Caco-2 (cell line): ENCODE measurements around the gene FRMD6. TPM values are rescaled to one million over a fixed set of nuclear protein-coding genes. Genes with fewer than 3 reads are reported as not detected.

Experiments used
- BruUV-seq: library from RNA; stranded (reverse); fragments of 400-500 nt; replicated peaks from 2 replicates; lab custom pipeline; 2021; lab: Mats Ljungman, UMichigan
- CTCF ChIA-PET: fragments of 300-600 bp; sonication (Branson Sonifier 250); formaldehyde crosslinking; loops from one replicate; lab custom pipeline; 2022; ENCODE audit warnings: antibody characterized with exemption; lab: Charles Lee
- POLR2A ChIA-PET: fragments of 300-600 bp; sonication (Branson Sonifier 250); formaldehyde crosslinking; loops from one replicate; lab custom pipeline; 2022; ENCODE audit warnings: antibody characterized with exemption; lab: Charles Lee
- DNase-seq, 2 experiments: peaks; one replicate each; pipeline versions ENCODE4 v3.0.0 to v3.0.0-alpha.2; 2020 to 2022
- H3K27me3 ChIP-seq: replicated peaks from 2 replicates; pipeline ENCODE4 v1.6.0; 2011; ENCODE audit warnings: low read length; ENCODE audit not compliant: control insufficient read depth, insufficient read depth
- H3K36me3 ChIP-seq: 2 replicates; pipeline ENCODE4 v1.5.1; 2011; ENCODE audit warnings: low read length; ENCODE audit not compliant: control insufficient read depth, insufficient read depth
- H3K4me1 ChIP-seq: fragments of 250-450 bp; sonication (Bioruptor Pico); 2 replicates; pipeline ENCODE4 v1.5.1; 2020; ENCODE audit warnings: mild to moderate bottlenecking
- H3K4me3 ChIP-seq: 2 replicates; pipeline ENCODE4 v1.5.1; 2011; ENCODE audit warnings: low read depth, mild to moderate bottlenecking, control low read depth, low read length
- H3K9me3 ChIP-seq: fragments of 250-450 bp; sonication (Bioruptor Pico); 2 replicates; pipeline ENCODE4 v1.5.1; 2020; ENCODE audit warnings: mild to moderate bottlenecking, moderate library complexity
- H3K27ac Mint-ChIP-seq: one replicate; pipeline ENCODE4 v1.8.0; 2022; ENCODE audit warnings: mixed read lengths; ENCODE audit not compliant: unreplicated experiment
- H3K27me3 Mint-ChIP-seq: one replicate; pipeline ENCODE4 v1.8.0; 2022; ENCODE audit warnings: mixed read lengths; ENCODE audit not compliant: insufficient read depth, unreplicated experiment
- H3K36me3 Mint-ChIP-seq: one replicate; pipeline ENCODE4 v1.8.0; 2022; ENCODE audit warnings: mild to moderate bottlenecking, mixed read lengths; ENCODE audit not compliant: insufficient read depth, unreplicated experiment
- H3K4me1 Mint-ChIP-seq: one replicate; pipeline ENCODE4 v1.8.0; 2022; ENCODE audit warnings: low read depth, mixed read lengths; ENCODE audit not compliant: unreplicated experiment
- H3K4me3 Mint-ChIP-seq: one replicate; pipeline ENCODE4 v1.8.0; 2022; ENCODE audit warnings: mild to moderate bottlenecking, moderate library complexity, mixed read lengths; ENCODE audit not compliant: unreplicated experiment
- H3K9me3 Mint-ChIP-seq: one replicate; pipeline ENCODE4 v1.8.0; 2022; ENCODE audit warnings: mixed read lengths; ENCODE audit not compliant: unreplicated experiment
- CTCF ChIP-seq, 2 experiments: fragments of 200-600 bp in 1 of 2; IDR thresholded peaks; 1 replicate in 1 of 2; 2 replicates in 1 of 2; pipeline versions ENCODE4 v1.5.1 to v1.8.0; 2011 to 2022; ENCODE audit warnings: antibody characterized with exemption in 1 of 2, control low read depth in 1 of 2, inconsistent platforms in 1 of 2, low read depth in 1 of 2, low read length in 1 of 2, mild to moderate bottlenecking in 1 of 2, moderate library complexity in 1 of 2; ENCODE audit not compliant: insufficient read depth in 1 of 2, severe bottlenecking in 1 of 2, unreplicated experiment in 1 of 2
- intact Hi-C: fragments of 100-400 bp; cut with micrococcal nuclease; formaldehyde crosslinking; loops from one replicate; pipeline ENCODE4 v1.10.0; 2022; ENCODE audit not compliant: unreplicated experiment
- total RNA-seq: library from RNA; stranded (reverse); gene quantifications from 2 replicates; pipeline ENCODE4 v1.2.3, GENCODE V29; 2022

The FRMD6 gene
- total RNA-seq, 1 experiment from 2014 or later, result 35.7 TPM

GRCh38 chr14:51622376-51622775 lies 29.3 kb upstream of the FRMD6 start:
- H3K4me1 ChIP-seq, result peaks cover 5% of the 10 kb centered on the region
- Mint-ChIP-seq H3K36me3 (no peaks in the 10 kb centered on the region), H3K4me3 (no peak overlapping the region), H3K27me3 (no peaks in the 10 kb centered on the region), H3K27ac (no peak overlapping the region), H3K4me1 (peaks cover 12% of the 10 kb centered on the region), H3K9me3 (no peaks in the 10 kb centered on the region)
- TF ChIP-seq CTCF (IDR thresholded peaks at IDR 0.05; ENCODE audit: insufficient read depth in 1 of 2, low read depth in 1 of 2, low read length in 1 of 2, severe bottlenecking in 1 of 2, unreplicated experiment in 1 of 2), result no peak
- POLR2A ChIA-PET, result no interaction called here
- CTCF ChIA-PET, result no interaction called here
- H3K4me3 ChIP-seq, result no peak overlapping the region
- intact Hi-C loops, result no loop called here
- BruUV-seq, result no TSS peak
- no peaks in the 10 kb centered on the region for H3K27me3 ChIP-seq
- DNase-seq, result no peak
- no peaks in the 10 kb centered on the region for H3K9me3 ChIP-seq
- H3K36me3 ChIP-seq, result no peaks in the 10 kb centered on the region

- Histone ChIP-seq H3K9me3 (no peaks in the 10 kb centered on the region), H3K36me3 (no peaks in the 10 kb centered on the region), H3K4me3 (no peak overlapping the region), H3K27me3 (no peaks in the 10 kb centered on the region), H3K4me1 (no peaks in the 10 kb centered on the region; the same call in 1 of the 2 replicates)
- CTCF ChIA-PET, result no interaction called here
- no TSS peak for BruUV-seq
- no peak for TF ChIP-seq CTCF (IDR thresholded peaks at IDR 0.05; ENCODE audit: insufficient read depth in 1 of 2, low read depth in 1 of 2, low read length in 1 of 2, severe bottlenecking in 1 of 2, unreplicated experiment in 1 of 2)
- peaks cover 18% of the 10 kb centered on the region for H3K4me1 Mint-ChIP-seq
- H3K4me3 Mint-ChIP-seq, result no peak overlapping the region
- H3K27me3 Mint-ChIP-seq, result no peaks in the 10 kb centered on the region
- no peaks in the 10 kb centered on the region for H3K9me3 Mint-ChIP-seq
- H3K36me3 Mint-ChIP-seq, result no peaks in the 10 kb centered on the region
- intact Hi-C loops, result no loop called here
- POLR2A ChIA-PET, result no interaction called here
- no peak for DNase-seq
- H3K27ac Mint-ChIP-seq, result no peak overlapping the region
Measured at GRCh38 chr14:51624955-51625569, 26.6 kb upstream of the FRMD6 start.

DNA sequence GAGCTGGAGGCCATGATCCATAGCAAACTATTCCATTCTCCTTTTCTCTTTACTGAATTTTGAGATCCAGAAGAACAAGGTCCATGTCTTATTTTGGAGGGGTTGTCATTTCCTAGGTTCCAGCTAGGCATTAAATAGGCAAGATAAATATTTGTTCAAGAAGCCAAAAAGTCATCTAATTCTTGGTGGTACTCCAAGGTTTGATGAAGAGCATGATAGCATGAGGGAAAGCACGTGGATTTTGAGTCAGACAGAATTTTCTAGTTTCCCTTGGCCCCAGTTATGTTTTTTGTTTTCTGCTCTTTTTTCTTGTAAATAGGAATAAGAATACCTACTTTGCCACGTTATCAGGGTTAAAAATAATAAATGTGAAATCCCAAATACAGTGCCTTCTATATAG lies 25.5 kb upstream of the FRMD6 start:
- H3K27me3 Mint-ChIP-seq, result no peaks in the 10 kb centered on the region
- H3K4me3 Mint-ChIP-seq, result no peak overlapping the region
- H3K36me3 Mint-ChIP-seq, result no peaks in the 10 kb centered on the region
- no peaks in the 10 kb centered on the region for H3K27me3 ChIP-seq
- POLR2A ChIA-PET, result no interaction called here
- no peaks in the 10 kb centered on the region for H3K9me3 Mint-ChIP-seq
- intact Hi-C loops, result no loop called here
- TF ChIP-seq CTCF (IDR thresholded peaks at IDR 0.05; ENCODE audit: insufficient read depth in 1 of 2, low read depth in 1 of 2, low read length in 1 of 2, severe bottlenecking in 1 of 2, unreplicated experiment in 1 of 2), result no peak
- no peak for DNase-seq
- H3K27ac Mint-ChIP-seq, result no peak overlapping the region
- no TSS peak for BruUV-seq
- no peaks in the 10 kb centered on the region; the same call in 1 of the 2 replicates for H3K4me1 ChIP-seq
- no peaks in the 10 kb centered on the region for H3K36me3 ChIP-seq
- CTCF ChIA-PET, result no interaction called here
- H3K4me1 Mint-ChIP-seq, result peaks cover 18% of the 10 kb centered on the region
- H3K4me3 ChIP-seq, result no peak overlapping the region
- no peaks in the 10 kb centered on the region for H3K9me3 ChIP-seq
